ENCODE measurements around the gene ARSJ.

ARSJ gene

GRCh38 chr4:113871080-113871479 lies 108.4 kb downstream of the ARSJ start:
- FAIRE-seq (no peak), DNase-seq (ENCODE audit: insufficient read length, low spot score) (no peak)

DNA sequence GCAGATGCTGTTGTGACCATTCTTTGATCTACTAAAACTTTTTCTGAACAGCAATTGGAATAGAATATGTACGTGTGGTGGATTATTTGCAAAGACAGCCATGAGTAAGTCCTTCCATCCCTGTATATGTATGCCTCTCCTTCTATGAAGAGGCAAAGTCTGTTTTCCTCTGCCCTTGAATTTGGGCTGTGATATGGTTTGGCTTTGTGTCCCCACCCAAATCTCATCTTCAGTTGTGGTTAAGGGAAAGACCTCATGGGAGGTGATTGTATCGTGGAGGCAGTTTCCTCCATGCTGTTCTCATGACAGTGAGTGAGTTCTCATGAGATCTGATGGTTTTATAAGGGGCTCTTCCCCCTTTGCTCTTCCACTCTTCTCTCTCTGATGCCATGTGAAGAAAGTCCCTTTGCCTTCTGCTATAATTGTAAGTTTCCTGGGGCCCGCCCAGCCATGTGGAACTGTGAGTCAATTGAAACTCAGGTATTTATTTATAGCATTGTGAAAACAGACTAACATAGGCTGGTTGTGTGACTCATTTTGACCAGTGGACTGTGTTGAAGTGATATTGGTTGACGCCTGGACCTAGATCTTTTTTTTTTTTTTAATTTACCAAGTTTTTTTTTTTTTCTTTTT lies 109.6 kb downstream of the ARSJ start:
- TF ChIP-seq, protein P1, sequence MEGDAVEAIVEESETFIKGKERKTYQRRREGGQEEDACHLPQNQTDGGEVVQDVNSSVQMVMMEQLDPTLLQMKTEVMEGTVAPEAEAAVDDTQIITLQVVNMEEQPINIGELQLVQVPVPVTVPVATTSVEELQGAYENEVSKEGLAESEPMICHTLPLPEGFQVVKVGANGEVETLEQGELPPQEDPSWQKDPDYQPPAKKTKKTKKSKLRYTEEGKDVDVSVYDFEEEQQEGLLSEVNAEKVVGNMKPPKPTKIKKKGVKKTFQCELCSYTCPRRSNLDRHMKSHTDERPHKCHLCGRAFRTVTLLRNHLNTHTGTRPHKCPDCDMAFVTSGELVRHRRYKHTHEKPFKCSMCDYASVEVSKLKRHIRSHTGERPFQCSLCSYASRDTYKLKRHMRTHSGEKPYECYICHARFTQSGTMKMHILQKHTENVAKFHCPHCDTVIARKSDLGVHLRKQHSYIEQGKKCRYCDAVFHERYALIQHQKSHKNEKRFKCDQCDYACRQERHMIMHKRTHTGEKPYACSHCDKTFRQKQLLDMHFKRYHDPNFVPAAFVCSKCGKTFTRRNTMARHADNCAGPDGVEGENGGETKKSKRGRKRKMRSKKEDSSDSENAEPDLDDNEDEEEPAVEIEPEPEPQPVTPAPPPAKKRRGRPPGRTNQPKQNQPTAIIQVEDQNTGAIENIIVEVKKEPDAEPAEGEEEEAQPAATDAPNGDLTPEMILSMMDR (IDR thresholded peaks at IDR 0.05; ENCODE audit: insufficient read depth, missing control alignments) = no peak
- FAIRE-seq = no peak
- no peak for DNase-seq (ENCODE audit: insufficient read length, low spot score)

More at GRCh38 chr4:113871080-113871479, 108.4 kb downstream of the ARSJ start:
- TF ChIP-seq, protein P1 (IDR thresholded peaks at IDR 0.05; ENCODE audit: insufficient read depth, missing control alignments) = no peak

- DNase-seq (ENCODE audit: insufficient read length, low spot score) (no peak), FAIRE-seq (no peak)
- TF ChIP-seq, protein P1 (IDR thresholded peaks at IDR 0.05; ENCODE audit: insufficient read depth, missing control alignments) = no peak
These were observed 112.8 kb downstream of the ARSJ start for GRCh38 chr4:113866611-113867010.

DNA sequence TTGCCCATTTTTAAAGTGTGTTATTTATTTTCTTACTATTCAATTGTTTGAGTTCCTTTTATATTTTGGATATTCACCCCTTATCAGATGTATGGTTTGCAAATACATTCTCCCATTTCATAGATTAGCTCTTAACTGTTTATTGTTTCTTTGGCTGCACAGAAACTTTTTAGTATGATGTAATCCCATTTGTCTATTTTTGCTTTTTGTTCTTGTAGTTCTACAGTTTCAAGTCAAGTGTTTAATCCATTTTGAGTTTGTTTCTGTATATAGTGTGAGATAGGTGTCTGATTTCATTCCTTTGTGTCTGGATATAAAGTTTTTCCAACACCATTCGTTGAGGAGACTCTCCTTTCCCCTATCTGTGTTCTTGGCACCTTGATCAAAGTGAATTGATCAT lies 120.5 kb downstream of the ARSJ start:
- DNase-seq (ENCODE audit: insufficient read length, low spot score) = no peak
- no peak for FAIRE-seq
- TF ChIP-seq, protein P1 (IDR thresholded peaks at IDR 0.05; ENCODE audit: insufficient read depth, missing control alignments) = no peak

DNA sequence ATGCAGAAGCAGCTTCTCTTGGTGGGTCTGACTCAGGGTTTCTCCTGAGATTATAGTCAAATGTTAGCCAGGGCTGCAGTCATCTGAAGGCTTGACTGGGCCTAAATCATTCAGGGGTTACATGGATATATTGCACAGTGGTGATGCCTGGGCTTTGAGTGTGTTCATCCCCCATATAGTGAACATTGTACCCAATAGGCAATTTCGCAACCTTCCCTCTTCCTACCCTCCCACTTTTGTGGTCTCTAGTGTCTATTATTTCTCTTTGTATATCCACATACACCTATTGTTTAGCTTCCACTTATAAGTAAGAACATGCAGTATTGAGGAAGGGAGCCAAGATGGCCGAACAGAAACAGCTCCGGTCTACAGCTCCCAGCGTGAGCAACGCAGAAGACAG lies 127.6 kb downstream of the ARSJ start:
- TF ChIP-seq, protein P1 (IDR thresholded peaks at IDR 0.05; ENCODE audit: insufficient read depth, missing control alignments) = no peak
- DNase-seq (ENCODE audit: insufficient read length, low spot score) = no peak
- no peak for FAIRE-seq
